GM12878 (cell line): ENCODE data around the gene NUMA1. TPM values are rescaled to one million over a fixed set of nuclear protein-coding genes. Genes with fewer than 3 reads are reported as not detected.

Experiments used
- CREB1 ChIP-seq: IDR thresholded peaks from 2 replicates; pipeline ENCODE4 v1.6.1; 2012; ENCODE audit warnings: low read depth, mild to moderate bottlenecking, inconsistent platforms
- EGR1 ChIP-seq, 2 experiments: IDR thresholded peaks; 1 replicate in 1 of 2; 2 replicates in 1 of 2; pipeline ENCODE4 v1.6.1; 2011 to 2012; ENCODE audit warnings: low read depth in 2 of 2, low read length in 2 of 2, borderline replicate concordance in 1 of 2, mild to moderate bottlenecking in 1 of 2, moderate library complexity in 1 of 2
- EP300 ChIP-seq, 2 experiments: fragments of 150-350 bp in 1 of 2; IDR thresholded peaks; 2 replicates each; pipeline ENCODE4 v1.6.1; 2011 to 2012; ENCODE audit warnings: low read depth in 2 of 2, low read length in 2 of 2, borderline replicate concordance in 1 of 2, improper control_type of control experiment in 1 of 2, inconsistent platforms in 1 of 2; ENCODE audit not compliant: control insufficient read depth in 1 of 2
- HDGF ChIP-seq: fragments of 450-650 bp; IDR thresholded peaks from 2 replicates; pipeline ENCODE4 v1.6.1; 2016; ENCODE audit warnings: antibody characterized with exemption
- JUNB ChIP-seq: IDR thresholded peaks from 2 replicates; pipeline ENCODE4 v1.6.1; 2016; ENCODE audit warnings: antibody characterized with exemption, mild to moderate bottlenecking
- MTA2 ChIP-seq: fragments of 450-650 bp; IDR thresholded peaks from 2 replicates; pipeline ENCODE4 v1.6.1; 2016; ENCODE audit warnings: low read depth, mild to moderate bottlenecking, moderate library complexity
- NR2F1 ChIP-seq: fragments of 450-650 bp; conservative IDR thresholded peaks from 2 replicates; pipeline ENCODE4 v1.6.1; 2017; ENCODE audit warnings: mild to moderate bottlenecking
- POLR2A ChIP-seq: IDR thresholded peaks from 2 replicates; pipeline ENCODE4 v1.6.1; 2011; ENCODE audit warnings: low read depth, mild to moderate bottlenecking, low read length
- RAD21 ChIP-seq: IDR thresholded peaks from 2 replicates; pipeline ENCODE4 v1.6.1; 2011; ENCODE audit warnings: mild to moderate bottlenecking, low read depth, low read length, moderate library complexity; ENCODE audit not compliant: insufficient read depth
- SP1 ChIP-seq: IDR thresholded peaks from one replicate; pipeline ENCODE4 v1.6.1; 2011; ENCODE audit warnings: low read depth, low read length
- SRF ChIP-seq, 2 experiments: IDR thresholded peaks; 2 replicates each; pipeline ENCODE4 v1.6.1; 2011; ENCODE audit warnings: low read depth in 2 of 2, low read length in 2 of 2, mild to moderate bottlenecking in 1 of 2, moderate library complexity in 1 of 2
- TAF1 ChIP-seq: IDR thresholded peaks from 2 replicates; pipeline ENCODE4 v1.6.1; 2011; ENCODE audit warnings: mild to moderate bottlenecking, low read depth, low read length, borderline replicate concordance
- TCF3 ChIP-seq: IDR thresholded peaks from 2 replicates; pipeline ENCODE4 v1.6.1; 2012; ENCODE audit warnings: low read depth, mild to moderate bottlenecking, low read length, borderline replicate concordance; ENCODE audit not compliant: insufficient read depth
- ZNF24 ChIP-seq: fragments of 450-650 bp; IDR thresholded peaks from 2 replicates; pipeline ENCODE4 v1.6.1; 2017; ENCODE audit warnings: antibody characterized with exemption, mild to moderate bottlenecking
- polyA plus RNA-seq, 11 experiments: library from polyadenylated mRNA; depleted of rRNA in 4 of 11; unstranded in 6 of 11; stranded (reverse) in 5 of 11; fragments of >200 nt; fragmentation: Nextera tagmentation in 4 of 11; fragmentation: Illumina TruSeq in 1 of 11; extraction: Ambion mirVana in 4 of 11; extraction: Trizol in 1 of 11; gene quantifications; 1 replicate in 1 of 11; 2 replicates in 10 of 11; pipeline versions ENCODE4 v1.2.1 to v1.2.3, GENCODE V29; 2011 to 2016; ENCODE audit warnings: inconsistent platforms in 2 of 11, missing spikeins in 2 of 11, low read depth in 1 of 11
- total RNA-seq, 4 experiments: library from RNA; depleted of rRNA in 3 of 4; stranded (reverse); fragments of >200 nt in 3 of 4; fragmentation: Illumina TruSeq in 1 of 4; extraction: Trizol in 1 of 4; gene quantifications; 2 replicates each; pipeline versions ENCODE4 v1.2.1 to v1.2.3, GENCODE V29; 2013 to 2021
- TF ChIP-seq, protein P1 (sequence below): IDR thresholded peaks from 2 replicates; pipeline ENCODE4 v1.6.1; 2011; ENCODE audit warnings: low read depth, mild to moderate bottlenecking, low read length, moderate library complexity, borderline replicate concordance; ENCODE audit errors: extremely low read depth
- TF ChIP-seq, protein P2 (sequence below): fragments of 150-350 bp; IDR thresholded peaks from 2 replicates; pipeline ENCODE4 v1.6.1; 2016; ENCODE audit warnings: low read depth, low read length
- TF ChIP-seq, protein P3 (sequence below): IDR thresholded peaks from 2 replicates; pipeline ENCODE4 v1.6.1; 2012; ENCODE audit warnings: low read depth, low read length, improper control_type of control experiment

Gene NUMA1
- total and polyA plus RNA-seq, 10 of the 15 experiments (the other 5 are each of a cell fraction or from before 2014, with no cell fraction given) = 5.5 to 111 (median 61.0) TPM

DNA sequence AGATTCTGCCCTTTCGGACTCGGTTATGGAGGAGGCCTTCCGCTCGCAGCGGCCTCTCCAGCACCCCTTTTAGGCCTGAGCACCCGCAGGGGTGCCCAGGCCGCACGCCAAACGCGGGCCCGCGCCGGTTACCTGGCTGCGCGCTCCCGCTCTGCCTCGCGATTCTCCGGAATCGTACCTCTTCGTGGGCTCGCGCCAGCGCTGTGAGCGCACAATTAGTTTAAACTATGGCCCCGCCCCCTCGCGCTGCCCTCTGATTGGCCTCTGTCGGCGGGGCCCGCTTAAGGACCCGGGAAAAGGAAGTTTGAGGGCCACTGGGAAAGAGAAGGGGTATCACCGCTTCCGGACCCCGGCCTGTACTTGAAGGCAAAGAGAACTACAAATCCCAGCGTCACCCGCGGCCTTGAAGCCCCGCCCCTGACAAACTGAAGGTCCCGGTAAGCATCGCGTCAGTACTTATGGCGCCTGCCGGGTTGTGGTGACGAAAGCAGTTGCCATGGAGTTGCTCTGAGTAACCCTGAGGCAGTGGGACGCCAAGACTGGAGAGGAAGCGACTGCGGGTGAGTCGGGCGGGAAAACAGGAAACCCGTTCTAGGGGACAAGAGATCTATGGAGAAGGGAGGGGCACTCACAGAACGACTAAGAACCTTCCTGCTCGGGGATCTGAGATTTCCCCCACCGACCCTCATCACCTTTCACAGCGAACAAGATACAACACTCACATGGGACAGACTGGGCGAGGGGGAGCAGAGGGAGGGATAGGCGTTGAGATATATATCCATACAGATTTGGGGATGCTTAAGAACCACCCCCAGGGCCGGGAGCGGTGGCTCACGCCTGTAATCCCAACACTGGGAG lies at the start of gene NUMA1, which contains the start of gene LRRC51 (continued):
- no peak; the same call in 1 of the 2 replicates for TF ChIP-seq TAF1
- TF ChIP-seq SP1 = peak; percentile 62
- 0 out of 3 replicates have a peak, but pooled peaks of 1 of the 2 experiments have one; percentile 14 for TF ChIP-seq EGR1 (IDR thresholded peaks at IDR 0.05; ENCODE audit: borderline replicate concordance in 1 of 2, low read depth in 2 of 2, low read length in 2 of 2)
- 0 out of 2 replicates have a peak, but pooled peaks have one; percentile 63 for TF ChIP-seq HDGF
- no peak for TF ChIP-seq MTA2
- TF ChIP-seq SRF (IDR thresholded peaks at IDR 0.05; ENCODE audit: low read depth in 2 of 2, low read length in 2 of 2) = no peak
- TF ChIP-seq NR2F1 = 0 out of 2 replicates have a peak, but pooled peaks have one; percentile 22
- TF ChIP-seq CREB1 = peak; percentile 98
- no peak for TF ChIP-seq EP300 (IDR thresholded peaks at IDR 0.05; ENCODE audit: borderline replicate concordance in 1 of 2, control insufficient read depth in 1 of 2, low read depth in 2 of 2, low read length in 2 of 2)
- TF ChIP-seq, protein P1, sequence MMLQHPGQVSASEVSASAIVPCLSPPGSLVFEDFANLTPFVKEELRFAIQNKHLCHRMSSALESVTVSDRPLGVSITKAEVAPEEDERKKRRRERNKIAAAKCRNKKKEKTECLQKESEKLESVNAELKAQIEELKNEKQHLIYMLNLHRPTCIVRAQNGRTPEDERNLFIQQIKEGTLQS = no peak
- TF ChIP-seq, protein P2, sequence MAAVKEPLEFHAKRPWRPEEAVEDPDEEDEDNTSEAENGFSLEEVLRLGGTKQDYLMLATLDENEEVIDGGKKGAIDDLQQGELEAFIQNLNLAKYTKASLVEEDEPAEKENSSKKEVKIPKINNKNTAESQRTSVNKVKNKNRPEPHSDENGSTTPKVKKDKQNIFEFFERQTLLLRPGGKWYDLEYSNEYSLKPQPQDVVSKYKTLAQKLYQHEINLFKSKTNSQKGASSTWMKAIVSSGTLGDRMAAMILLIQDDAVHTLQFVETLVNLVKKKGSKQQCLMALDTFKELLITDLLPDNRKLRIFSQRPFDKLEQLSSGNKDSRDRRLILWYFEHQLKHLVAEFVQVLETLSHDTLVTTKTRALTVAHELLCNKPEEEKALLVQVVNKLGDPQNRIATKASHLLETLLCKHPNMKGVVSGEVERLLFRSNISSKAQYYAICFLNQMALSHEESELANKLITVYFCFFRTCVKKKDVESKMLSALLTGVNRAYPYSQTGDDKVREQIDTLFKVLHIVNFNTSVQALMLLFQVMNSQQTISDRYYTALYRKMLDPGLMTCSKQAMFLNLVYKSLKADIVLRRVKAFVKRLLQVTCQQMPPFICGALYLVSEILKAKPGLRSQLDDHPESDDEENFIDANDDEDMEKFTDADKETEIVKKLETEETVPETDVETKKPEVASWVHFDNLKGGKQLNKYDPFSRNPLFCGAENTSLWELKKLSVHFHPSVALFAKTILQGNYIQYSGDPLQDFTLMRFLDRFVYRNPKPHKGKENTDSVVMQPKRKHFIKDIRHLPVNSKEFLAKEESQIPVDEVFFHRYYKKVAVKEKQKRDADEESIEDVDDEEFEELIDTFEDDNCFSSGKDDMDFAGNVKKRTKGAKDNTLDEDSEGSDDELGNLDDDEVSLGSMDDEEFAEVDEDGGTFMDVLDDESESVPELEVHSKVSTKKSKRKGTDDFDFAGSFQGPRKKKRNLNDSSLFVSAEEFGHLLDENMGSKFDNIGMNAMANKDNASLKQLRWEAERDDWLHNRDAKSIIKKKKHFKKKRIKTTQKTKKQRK = no peak
- no peak for TF ChIP-seq RAD21
- TF ChIP-seq, protein P3, sequence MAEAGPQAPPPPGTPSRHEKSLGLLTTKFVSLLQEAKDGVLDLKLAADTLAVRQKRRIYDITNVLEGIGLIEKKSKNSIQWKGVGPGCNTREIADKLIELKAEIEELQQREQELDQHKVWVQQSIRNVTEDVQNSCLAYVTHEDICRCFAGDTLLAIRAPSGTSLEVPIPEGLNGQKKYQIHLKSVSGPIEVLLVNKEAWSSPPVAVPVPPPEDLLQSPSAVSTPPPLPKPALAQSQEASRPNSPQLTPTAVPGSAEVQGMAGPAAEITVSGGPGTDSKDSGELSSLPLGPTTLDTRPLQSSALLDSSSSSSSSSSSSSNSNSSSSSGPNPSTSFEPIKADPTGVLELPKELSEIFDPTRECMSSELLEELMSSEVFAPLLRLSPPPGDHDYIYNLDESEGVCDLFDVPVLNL = peak; percentile 93
- no peak for TF ChIP-seq JUNB
- peak; percentile 71 for TF ChIP-seq ZNF24
- TF ChIP-seq TCF3 = no peak
- TF ChIP-seq POLR2A = peak; percentile 83
